Gastrocnemius medialis (tissue), 4 donors: ENCODE data around the gene SPINT2. TPM values are rescaled to one million over a fixed set of nuclear protein-coding genes. Genes with fewer than 3 reads are reported as not detected.

Experiments used
- ATAC-seq, 2 donors: fragments of 150-250 bp; one replicate each; pipeline ENCODE4 v1.9.1; 2016
- DNase-seq, 2 donors: peaks; one replicate each; pipeline ENCODE4 v3.0.0-alpha.2; 2019
- H3K27ac ChIP-seq, 4 donors: fragments of 200-600 bp; sonication (generic); 1 replicate in 1 of 4; 2 replicates in 3 of 4; pipeline ENCODE4 v1.5.1; 2016 to 2018; ENCODE audit warnings: mild to moderate bottlenecking in 2 of 4, moderate library complexity in 1 of 4
- H3K27me3 ChIP-seq, 3 donors: fragments of 200-600 bp; sonication (generic) in 2 of 3; 1 replicate in 1 of 3; 2 replicates in 2 of 3; pipeline versions ENCODE4 v1.5.1 to v1.6.0; 2016 to 2019; ENCODE audit warnings: mild to moderate bottlenecking in 1 of 3, moderate library complexity in 1 of 3
- H3K36me3 ChIP-seq, 2 donors: fragments of 200-600 bp; sonication (generic) in 1 of 2; one replicate each; pipeline ENCODE4 v1.5.1; 2017 to 2018
- H3K4me1 ChIP-seq, 2 donors: fragments of 200-600 bp; sonication (generic) in 1 of 2; one replicate each; pipeline ENCODE4 v1.5.1; 2016 to 2017; ENCODE audit warnings: mild to moderate bottlenecking in 2 of 2
- H3K4me3 ChIP-seq, 4 donors: fragments of 200-600 bp; sonication (generic) in 3 of 4; 1 replicate in 1 of 4; 2 replicates in 3 of 4; pipeline ENCODE4 v1.5.1; 2016 to 2019; ENCODE audit warnings: mild to moderate bottlenecking in 2 of 4
- H3K9me3 ChIP-seq, 3 donors: fragments of 200-600 bp; sonication (generic) in 2 of 3; 1 replicate in 1 of 3; 2 replicates in 2 of 3; pipeline ENCODE4 v1.5.1; 2016 to 2019
- CTCF ChIP-seq, 5 experiments: fragments of 450-650 bp in 3 of 5; fragments of 200-600 bp in 2 of 5; sonication (generic) in 2 of 5; IDR thresholded peaks in 4 of 5; conservative IDR thresholded peaks in 1 of 5; 1 replicate in 4 of 5; 2 replicates in 1 of 5; pipeline ENCODE4 v1.5.1; 2016 to 2019; ENCODE audit warnings: antibody characterized with exemption in 5 of 5, mild to moderate bottlenecking in 3 of 5, moderate library complexity in 3 of 5
- POLR2A ChIP-seq, 2 donors: fragments of 450-650 bp; IDR thresholded peaks; one replicate each; pipeline ENCODE4 v1.6.1; 2017; ENCODE audit warnings: antibody characterized with exemption in 2 of 2, mild to moderate bottlenecking in 2 of 2, moderate library complexity in 2 of 2
- in situ Hi-C, 4 donors: fragments of 200-750 bp; cut with MboI; loops; one replicate each; pipeline versions ENCODE4 v1.15.0 to v1.8.0; 2017; ENCODE audit warnings: low sequenced_read_pairs in 4 of 4
- intact Hi-C: fragments of 100-400 bp; cut with DNase I; formaldehyde crosslinking; loops from one replicate; pipeline ENCODE4 v1.15.1; 2023; ENCODE audit warnings: low total_unique reads
- total RNA-seq, 4 donors: library from RNA; depleted of rRNA; stranded (reverse); fragments of >200 nt; gene quantifications; one replicate each; pipeline versions ENCODE4 v1.1.0 to v1.2.3, GENCODE V29; 2016

SPINT2 gene
- total RNA-seq, 4 donors from 2014 or later: 0.26 to 4.0 (median 1.6) TPM

GRCh38 chr19:38268539-38268938 lies 4.2 kb downstream of the SPINT2 start:
- H3K9me3 ChIP-seq: no peaks in the 10 kb centered on the region
- DNase-seq: no peak

GRCh38 chr19:38270587-38271167 lies 6.3 kb downstream of the SPINT2 start:
- TF ChIP-seq CTCF (IDR thresholded peaks at IDR 0.05 in 4 of 5, conservative IDR thresholded peaks at IDR 0.05 in 1 of 5) (no peak), POLR2A (IDR thresholded peaks at IDR 0.05) (no peak)
- in situ Hi-C loops (no loop called here), intact Hi-C loops (no loop called here)
- DNase-seq (no peak), ATAC-seq (no peak)
- no peak overlapping the region for H3K4me3 ChIP-seq
- H3K27ac ChIP-seq: no peak overlapping the region
- no peaks in the 10 kb centered on the region for H3K27me3 ChIP-seq
- H3K4me1 ChIP-seq: no peaks in the 10 kb centered on the region
- H3K9me3 ChIP-seq: no peaks in the 10 kb centered on the region
- H3K36me3 ChIP-seq: no peaks in the 10 kb centered on the region

More at GRCh38 chr19:38268539-38268938, 4.2 kb downstream of the SPINT2 start:
- Histone ChIP-seq H3K4me3 (no peak overlapping the region), H3K27ac (no peak overlapping the region), H3K36me3 (no peaks in the 10 kb centered on the region), H3K27me3 (peaks cover 12 to 18% (median 15%) of the 10 kb centered on the region in 3 donors), H3K4me1 (peaks cover 0 to 4% of the 10 kb centered on the region in 2 donors)
- TF ChIP-seq CTCF (IDR thresholded peaks at IDR 0.05 in 4 of 5, conservative IDR thresholded peaks at IDR 0.05 in 1 of 5) (no peak), POLR2A (IDR thresholded peaks at IDR 0.05) (no peak)
- intact Hi-C loops: no loop called here
- in situ Hi-C loops: no loop called here
- no peak for ATAC-seq

- in situ Hi-C loops: no loop called here
- no peak overlapping the region for H3K27ac ChIP-seq
- no peak for ATAC-seq
- no peak for TF ChIP-seq CTCF (IDR thresholded peaks at IDR 0.05 in 4 of 5, conservative IDR thresholded peaks at IDR 0.05 in 1 of 5)
- TF ChIP-seq POLR2A (IDR thresholded peaks at IDR 0.05): no peak
- H3K4me3 ChIP-seq: no peak overlapping the region
- DNase-seq: no peak
- intact Hi-C loops: no loop called here
- no peaks in the 10 kb centered on the region for H3K9me3 ChIP-seq
- H3K36me3 ChIP-seq: no peaks in the 10 kb centered on the region
- no peaks in the 10 kb centered on the region for H3K27me3 ChIP-seq
- H3K4me1 ChIP-seq: peaks cover 0 to 4% of the 10 kb centered on the region in 2 donors
These were observed 9.1 kb downstream of the SPINT2 start for GRCh38 chr19:38273499-38273898.

GRCh38 chr19:38274739-38275138 lies 10.4 kb downstream of the SPINT2 start:
- DNase-seq (no peak), ATAC-seq (no peak)
- in situ Hi-C loops: no loop called here
- no peaks in the 10 kb centered on the region for H3K27me3 ChIP-seq
- no peak overlapping the region for H3K4me3 ChIP-seq
- peaks cover 0 to 5% of the 10 kb centered on the region in 2 donors for H3K4me1 ChIP-seq
- TF ChIP-seq POLR2A (IDR thresholded peaks at IDR 0.05): no peak
- no peak for TF ChIP-seq CTCF (IDR thresholded peaks at IDR 0.05 in 4 of 5, conservative IDR thresholded peaks at IDR 0.05 in 1 of 5)
- H3K9me3 ChIP-seq: no peaks in the 10 kb centered on the region
- H3K36me3 ChIP-seq: no peaks in the 10 kb centered on the region
- intact Hi-C loops: no loop called here
- no peak overlapping the region for H3K27ac ChIP-seq
